ENCODE measurements around the gene PTPRT.

Gene PTPRT

GRCh38 chr20:42319252-42320013 lies 870.3 kb downstream of the PTPRT start:
- no peak overlapping the region for H3K27ac ChIP-seq (ENCODE audit: low read length)
- no peak for ATAC-seq (ENCODE audit: insufficient read depth, low read depth)
- no peak overlapping the region for H2AFZ ChIP-seq (ENCODE audit: low read depth, low read length)
- TF ChIP-seq CTCF (IDR thresholded peaks at IDR 0.05; ENCODE audit: borderline replicate concordance, extremely low read depth, low read length, poor library complexity, severe bottlenecking) (no peak), EZH2 (IDR thresholded peaks at IDR 0.05; ENCODE audit: borderline replicate concordance, low read depth, low read length, severe bottlenecking) (no peak)
- no peak overlapping the region for H3K4me2 ChIP-seq (ENCODE audit: insufficient read depth, low read length)
- H4K20me1 ChIP-seq (ENCODE audit: insufficient read depth, low read length): no peaks in the 10 kb centered on the region
- DNase-seq: no peak
- no peak overlapping the region for H3K9ac ChIP-seq (ENCODE audit: low read depth, low read length)
- no peak overlapping the region for H3K4me3 ChIP-seq (ENCODE audit: low read depth in 1 of 2, low read length in 2 of 2)
- H3K4me1 ChIP-seq (ENCODE audit: insufficient read depth, low read length): no peaks in the 10 kb centered on the region
- H3K36me3 ChIP-seq (ENCODE audit: insufficient read depth, low read length): no peaks in the 10 kb centered on the region
- H3K79me2 ChIP-seq (ENCODE audit: insufficient read depth, low read length): no peaks in the 10 kb centered on the region
- no peaks in the 10 kb centered on the region for H3K27me3 ChIP-seq (ENCODE audit: insufficient read depth, low read length, poor library complexity)
- no peaks in the 10 kb centered on the region for H3K9me3 ChIP-seq (ENCODE audit: insufficient read depth, low read length, severe bottlenecking)

- H2AFZ ChIP-seq (ENCODE audit: low read depth, low read length): no peak overlapping the region
- H3K9ac ChIP-seq (ENCODE audit: low read depth, low read length): no peak overlapping the region
- no peak overlapping the region for H3K4me3 ChIP-seq (ENCODE audit: low read depth in 1 of 2, low read length in 2 of 2)
- H3K4me2 ChIP-seq (ENCODE audit: insufficient read depth, low read length): no peak overlapping the region
- H3K27ac ChIP-seq (ENCODE audit: low read length): no peak overlapping the region
- TF ChIP-seq EZH2 (IDR thresholded peaks at IDR 0.05; ENCODE audit: borderline replicate concordance, low read depth, low read length, severe bottlenecking) (no peak), CTCF (IDR thresholded peaks at IDR 0.05; ENCODE audit: borderline replicate concordance, extremely low read depth, low read length, poor library complexity, severe bottlenecking) (no peak)
- H3K36me3 ChIP-seq (ENCODE audit: insufficient read depth, low read length): no peaks in the 10 kb centered on the region
- no peak for ATAC-seq (ENCODE audit: insufficient read depth, low read depth)
- peaks cover 13% of the 10 kb centered on the region for H3K27me3 ChIP-seq (ENCODE audit: insufficient read depth, low read length, poor library complexity)
- no peaks in the 10 kb centered on the region for H3K9me3 ChIP-seq (ENCODE audit: insufficient read depth, low read length, severe bottlenecking)
- H3K79me2 ChIP-seq (ENCODE audit: insufficient read depth, low read length): no peaks in the 10 kb centered on the region
- no peaks in the 10 kb centered on the region for H3K4me1 ChIP-seq (ENCODE audit: insufficient read depth, low read length)
- no peak for DNase-seq
- H4K20me1 ChIP-seq (ENCODE audit: insufficient read depth, low read length): no peaks in the 10 kb centered on the region
Observed at GRCh38 chr20:42313704-42314103, 876.0 kb downstream of the PTPRT start.

GRCh38 chr20:42309050-42309449 lies 880.7 kb downstream of the PTPRT start:
- no peaks in the 10 kb centered on the region for H3K9me3 ChIP-seq (ENCODE audit: insufficient read depth, low read length, severe bottlenecking)
- H2AFZ ChIP-seq (ENCODE audit: low read depth, low read length): no peak overlapping the region
- H3K9ac ChIP-seq (ENCODE audit: low read depth, low read length): no peak overlapping the region
- H3K27ac ChIP-seq (ENCODE audit: low read length): no peak overlapping the region
- no peaks in the 10 kb centered on the region for H3K79me2 ChIP-seq (ENCODE audit: insufficient read depth, low read length)
- H3K4me2 ChIP-seq (ENCODE audit: insufficient read depth, low read length): no peak overlapping the region
- H3K36me3 ChIP-seq (ENCODE audit: insufficient read depth, low read length): no peaks in the 10 kb centered on the region
- peaks cover 19% of the 10 kb centered on the region for H3K27me3 ChIP-seq (ENCODE audit: insufficient read depth, low read length, poor library complexity)
- no peaks in the 10 kb centered on the region for H3K4me1 ChIP-seq (ENCODE audit: insufficient read depth, low read length)
- H4K20me1 ChIP-seq (ENCODE audit: insufficient read depth, low read length): no peaks in the 10 kb centered on the region
- H3K4me3 ChIP-seq (ENCODE audit: low read depth in 1 of 2, low read length in 2 of 2): no peak overlapping the region
- no peak for DNase-seq
- ATAC-seq (ENCODE audit: insufficient read depth, low read depth): no peak
- TF ChIP-seq CTCF (IDR thresholded peaks at IDR 0.05; ENCODE audit: borderline replicate concordance, extremely low read depth, low read length, poor library complexity, severe bottlenecking) (no peak), EZH2 (IDR thresholded peaks at IDR 0.05; ENCODE audit: borderline replicate concordance, low read depth, low read length, severe bottlenecking) (no peak)
